ENCODE measurements around the gene GPER1.
"Not testable (repeated sequence)": the region's sequence is repeated elsewhere in the genome, so short reads cannot be mapped to it uniquely, and the experiment has no call there.

Gene GPER1

GRCh38 chr7:1068619-1069018 lies 19.3 kb upstream of the GPER1 start:
- DNase-seq (ENCODE audit: low spot score), result no peak

GRCh38 chr7:1070544-1071011 lies 17.3 kb upstream of the GPER1 start:
- DNase-seq (ENCODE audit: low spot score), result no peak

DNA sequence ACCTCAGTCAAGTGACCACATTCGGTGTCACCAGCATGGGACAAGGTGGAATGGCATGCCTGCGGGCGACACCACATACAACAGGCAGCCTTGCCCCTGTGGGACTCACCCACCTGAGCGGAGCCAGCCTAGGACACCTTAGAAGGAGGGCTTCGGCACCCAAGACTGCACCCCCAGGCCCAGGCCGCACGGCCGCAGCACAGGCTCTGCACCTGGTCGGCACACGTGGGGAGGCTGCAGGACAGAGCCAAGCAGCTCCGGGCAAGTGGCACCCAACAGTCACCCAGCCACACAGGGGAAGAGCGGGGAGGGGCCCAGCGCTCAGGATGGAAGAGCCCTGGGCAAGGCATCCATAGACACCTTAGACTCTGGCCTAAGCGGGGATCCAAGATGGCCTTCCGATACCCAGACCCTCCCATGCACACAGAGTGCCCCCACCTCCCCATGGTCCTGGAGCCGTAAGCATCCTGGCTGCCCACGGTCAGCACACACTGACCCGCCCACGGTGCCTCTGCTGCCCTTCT lies 16.1 kb upstream of the GPER1 start:
- DNase-seq (ENCODE audit: low spot score), result no peak

- DNase-seq (ENCODE audit: low spot score), result no peak
Measured at GRCh38 chr7:1073142-1073977, 14.6 kb upstream of the GPER1 start.

GRCh38 chr7:1074018-1074417 lies 13.9 kb upstream of the GPER1 start:
- DNase-seq (ENCODE audit: low spot score), result not testable (repeated sequence)

GRCh38 chr7:1074593-1075431 lies 13.1 kb upstream of the GPER1 start:
- no peak for DNase-seq (ENCODE audit: low spot score)

GRCh38 chr7:1076184-1077072 lies 11.5 kb upstream of the GPER1 start:
- DNase-seq (ENCODE audit: low spot score), result peak; percentile 85

DNA sequence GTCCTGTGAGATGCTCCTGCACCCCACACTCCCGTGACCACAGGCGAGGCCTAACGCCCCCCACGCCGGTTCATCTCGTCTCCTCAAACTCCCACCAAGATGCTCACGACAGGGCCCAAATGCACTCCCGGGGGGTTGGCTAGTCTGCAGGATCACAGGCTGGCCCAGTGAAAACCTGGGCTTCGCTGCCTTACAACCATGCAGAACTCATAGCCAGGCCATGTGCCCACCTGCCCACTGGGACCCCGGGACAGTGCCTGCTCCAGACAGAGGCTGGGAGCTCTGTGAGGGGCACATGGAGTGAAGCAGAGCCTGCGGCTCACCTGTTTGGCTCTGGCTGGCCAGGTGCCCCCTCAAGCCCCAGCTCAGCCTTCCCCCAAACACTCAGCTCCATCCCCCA lies 9.4 kb upstream of the GPER1 start:
- no peak for DNase-seq (ENCODE audit: low spot score)

DNA sequence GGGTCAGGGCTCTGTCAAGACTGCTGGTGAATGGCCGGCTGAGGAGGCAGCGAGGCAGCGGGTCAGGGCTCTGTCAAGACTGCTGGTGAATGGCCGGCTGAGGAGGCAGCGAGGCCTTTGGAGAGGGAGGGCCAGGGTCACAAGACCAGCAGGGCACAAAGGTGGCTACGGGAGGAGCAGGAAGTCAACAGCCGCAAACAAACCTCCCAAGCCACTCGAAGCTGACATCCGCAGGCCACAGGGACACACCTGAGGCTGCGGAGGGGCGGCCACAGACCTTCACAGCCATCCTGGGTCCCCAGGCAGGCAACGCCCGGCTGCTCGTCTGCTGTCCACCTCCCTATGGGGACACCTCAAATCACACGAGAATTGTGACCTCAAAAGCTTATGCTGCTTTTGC lies 8.9 kb upstream of the GPER1 start:
- DNase-seq (ENCODE audit: low spot score), result no peak

DNA sequence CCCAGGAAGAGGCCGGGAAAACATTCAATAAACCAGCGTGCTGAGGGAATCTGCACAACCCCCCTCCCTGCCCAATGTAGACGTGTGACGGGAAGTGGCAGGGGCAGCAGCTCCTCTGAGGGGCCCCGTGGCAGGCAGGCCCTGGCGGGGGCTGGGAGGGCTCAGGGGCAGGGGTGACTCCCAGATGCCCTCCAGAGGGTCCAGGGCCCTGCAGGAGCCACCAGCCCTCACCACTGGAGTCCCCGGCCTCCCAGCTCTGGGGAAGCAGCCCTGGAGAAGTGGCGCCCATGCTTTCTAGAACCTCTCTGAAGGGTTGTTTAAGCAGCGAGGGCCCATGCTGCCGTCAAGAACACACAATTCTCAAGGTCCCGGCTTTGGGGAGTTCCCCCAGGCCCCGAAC lies 8.4 kb upstream of the GPER1 start:
- DNase-seq (ENCODE audit: low spot score), result no peak

- DNase-seq (ENCODE audit: low spot score), result no peak
Measured at GRCh38 chr7:1080252-1080920, 7.5 kb upstream of the GPER1 start.

- DNase-seq (ENCODE audit: low spot score), result no peak
Measured at GRCh38 chr7:1080921-1081255, 7.0 kb upstream of the GPER1 start.

DNA sequence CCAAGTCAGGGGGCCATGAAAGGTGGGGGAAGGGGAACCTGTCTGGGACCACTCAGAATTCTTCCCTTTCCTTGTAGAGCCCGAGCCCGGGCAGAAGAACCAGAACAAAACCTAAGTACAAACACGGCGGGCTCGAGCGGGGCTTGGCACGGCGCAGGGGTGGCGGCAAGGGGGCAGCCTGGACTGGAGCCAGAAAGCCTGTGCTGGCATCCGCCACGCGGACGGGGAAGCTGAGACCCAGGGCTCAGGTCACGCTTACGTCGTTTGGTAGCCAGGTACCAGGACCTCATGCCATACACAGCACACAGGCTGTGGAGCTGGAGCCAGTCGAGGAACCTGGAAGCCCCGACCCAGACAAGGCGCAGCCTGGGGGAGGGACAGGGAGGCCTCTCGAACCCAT lies 6.6 kb upstream of the GPER1 start:
- DNase-seq (ENCODE audit: low spot score), result no peak

GRCh38 chr7:1081931-1082401 lies 5.9 kb upstream of the GPER1 start:
- peak; percentile 62 for DNase-seq (ENCODE audit: low spot score)

- no peak for DNase-seq (ENCODE audit: low spot score)
Measured at GRCh38 chr7:1083729-1084657, 3.9 kb upstream of the GPER1 start.

DNA sequence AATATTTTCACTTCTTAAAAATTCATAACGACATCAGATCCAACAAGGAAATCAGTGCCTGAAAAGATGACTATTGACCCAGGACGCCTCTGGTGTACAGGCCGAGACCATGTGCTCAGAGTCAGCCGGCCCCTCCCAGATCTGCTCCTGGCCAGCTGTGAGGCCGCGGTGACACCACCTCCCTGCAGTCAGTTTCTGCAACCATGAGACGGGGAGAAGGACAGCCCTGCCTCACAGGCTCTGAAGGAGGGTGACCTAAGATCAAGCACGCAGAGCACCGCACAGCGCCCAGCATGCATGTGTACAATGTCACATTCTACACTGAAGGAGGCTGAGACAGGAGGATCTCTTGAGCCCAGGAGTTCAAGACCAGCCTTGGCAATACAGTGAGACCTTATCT lies 2.6 kb upstream of the GPER1 start:
- no peak for DNase-seq (ENCODE audit: low spot score)

- DNase-seq (ENCODE audit: low spot score), result peak; percentile 83
Measured at GRCh38 chr7:1085910-1086421, 1.9 kb upstream of the GPER1 start.

DNA sequence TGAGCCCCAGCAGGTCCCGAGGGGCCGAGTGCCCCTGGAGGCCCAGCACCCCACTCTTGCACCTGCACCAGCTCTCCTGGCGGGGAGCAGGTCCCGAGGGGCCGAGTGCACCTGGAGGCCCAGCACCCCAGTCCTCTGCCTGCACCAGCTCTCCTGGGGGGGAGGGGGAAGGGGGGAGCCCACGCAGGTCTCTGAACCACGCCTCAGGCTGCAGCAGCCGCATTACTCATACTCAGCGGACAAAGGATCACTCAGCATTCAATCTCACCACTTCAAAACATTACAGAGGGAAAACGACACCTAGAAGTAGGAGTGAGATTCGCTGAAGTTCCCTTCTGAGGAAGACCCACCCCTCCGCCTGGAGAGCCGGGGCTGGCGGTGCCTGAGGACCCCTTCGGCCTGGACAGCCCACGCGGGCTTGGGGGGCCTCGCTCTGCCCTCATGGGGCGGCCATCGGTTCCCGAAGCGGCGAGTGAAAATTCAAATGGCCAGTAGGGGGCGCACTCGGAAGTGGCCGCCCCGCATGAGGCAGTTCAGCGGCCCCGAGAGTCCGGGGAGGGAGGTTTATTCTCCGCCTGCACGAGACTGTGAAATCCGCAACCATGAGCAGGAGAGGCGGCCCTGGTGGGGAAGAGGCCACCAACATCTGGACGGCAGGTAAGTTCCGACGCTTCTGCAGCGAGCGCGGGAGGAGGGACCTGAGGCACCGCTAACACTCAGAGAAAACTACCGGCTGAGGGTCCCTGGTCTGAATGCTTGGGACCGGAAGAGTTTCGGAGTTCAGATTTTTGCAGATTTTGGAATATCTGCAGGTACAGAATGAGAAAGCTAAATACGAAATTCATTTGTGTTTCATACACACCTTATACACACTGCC lies 1.1 kb upstream of the GPER1 start:
- peak; percentile 89 for DNase-seq (ENCODE audit: low spot score)

- peak; percentile 55 for DNase-seq (ENCODE audit: low spot score)
Measured at GRCh38 chr7:1087465-1087814, 473 bp upstream of the GPER1 start.

Data from hepatic stellate cell (primary cell).